ENCODE data around the gene DAZL. TPM values are rescaled to one million over a fixed set of nuclear protein-coding genes. Genes with fewer than 3 reads are reported as not detected.

Gene DAZL
- total RNA-seq, 1 experiment from 2014 or later, result 3.9 TPM

- no peak overlapping the region for H3K27ac Mint-ChIP-seq
- TF ChIP-seq TCF7 (CRISPR knock-in tag; IDR thresholded peaks at IDR 0.05; ENCODE audit: low read depth), result no peak
- no peak for TF ChIP-seq JAZF1 (CRISPR knock-in tag; IDR thresholded peaks at IDR 0.05)
- no peak for TF ChIP-seq E2F1 (CRISPR knock-in tag; IDR thresholded peaks at IDR 0.05)
- no peak for TF ChIP-seq ZNF416 (CRISPR knock-in tag; IDR thresholded peaks at IDR 0.05)
- TF ChIP-seq CREM (CRISPR knock-in tag; IDR thresholded peaks at IDR 0.05), result no peak
Measured at GRCh38 chr3:16538507-16538906, 66.7 kb downstream of the DAZL start.

GRCh38 chr3:16536996-16537395, 68.2 kb downstream of the DAZL start:
- ChIA-PET CTCF (interaction anchor here (1.0 to 2.2 kb wide), 2 partner anchors 20 to 247 kb away, joined by 3 to 11 read pairs; no protein-coding TSS in a partner anchor), POLR2A (no interaction called here)
- Mint-ChIP-seq H3K36me3 (no peaks in the 10 kb centered on the region), H3K27ac (peak overlapping the region; percentile 81), H3K4me3 (no peak overlapping the region), H3K4me1 (peaks cover 41% of the 10 kb centered on the region), H3K27me3 (ENCODE audit: low read depth) (no peaks in the 10 kb centered on the region), H3K9me3 (peaks cover 3% of the 10 kb centered on the region; the same call in 1 of the 2 replicates)
- ATAC-seq (no peak), DNase-seq (ENCODE audit: low spot score) (no peak)
- TF ChIP-seq ZNF423 (CRISPR knock-in tag; IDR thresholded peaks at IDR 0.05) (0 out of 2 replicates have a peak, but pooled peaks have one; percentile 5), E2F4 (CRISPR knock-in tag; IDR thresholded peaks at IDR 0.05; ENCODE audit: borderline replicate concordance, low read depth) (no peak), RELA (CRISPR knock-in tag; IDR thresholded peaks at IDR 0.05; ENCODE audit: borderline replicate concordance) (no peak)
- TF ChIP-seq, protein P1, sequence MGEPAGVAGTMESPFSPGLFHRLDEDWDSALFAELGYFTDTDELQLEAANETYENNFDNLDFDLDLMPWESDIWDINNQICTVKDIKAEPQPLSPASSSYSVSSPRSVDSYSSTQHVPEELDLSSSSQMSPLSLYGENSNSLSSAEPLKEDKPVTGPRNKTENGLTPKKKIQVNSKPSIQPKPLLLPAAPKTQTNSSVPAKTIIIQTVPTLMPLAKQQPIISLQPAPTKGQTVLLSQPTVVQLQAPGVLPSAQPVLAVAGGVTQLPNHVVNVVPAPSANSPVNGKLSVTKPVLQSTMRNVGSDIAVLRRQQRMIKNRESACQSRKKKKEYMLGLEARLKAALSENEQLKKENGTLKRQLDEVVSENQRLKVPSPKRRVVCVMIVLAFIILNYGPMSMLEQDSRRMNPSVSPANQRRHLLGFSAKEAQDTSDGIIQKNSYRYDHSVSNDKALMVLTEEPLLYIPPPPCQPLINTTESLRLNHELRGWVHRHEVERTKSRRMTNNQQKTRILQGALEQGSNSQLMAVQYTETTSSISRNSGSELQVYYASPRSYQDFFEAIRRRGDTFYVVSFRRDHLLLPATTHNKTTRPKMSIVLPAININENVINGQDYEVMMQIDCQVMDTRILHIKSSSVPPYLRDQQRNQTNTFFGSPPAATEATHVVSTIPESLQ (CRISPR knock-in tag; IDR thresholded peaks at IDR 0.05), result no peak

More at GRCh38 chr3:16538507-16538906, 66.7 kb downstream of the DAZL start:
- POLR2A ChIA-PET, result no interaction called here
- H3K27me3 Mint-ChIP-seq (ENCODE audit: low read depth), result no peaks in the 10 kb centered on the region
- no peak overlapping the region for H3K4me3 Mint-ChIP-seq
- ATAC-seq, result no peak
- H3K36me3 Mint-ChIP-seq, result no peaks in the 10 kb centered on the region
- CTCF ChIA-PET, result interaction anchor here (1.3 to 1.4 kb wide), 2 partner anchors 22 to 248 kb away, joined by 3 to 4 read pairs; no protein-coding TSS in a partner anchor
- H3K9me3 Mint-ChIP-seq, result peaks cover 3% of the 10 kb centered on the region; the same call in 1 of the 2 replicates
- H3K4me1 Mint-ChIP-seq, result peaks cover 36% of the 10 kb centered on the region
- no peak for DNase-seq (ENCODE audit: low spot score)

Other genes with a start within 250 kb of the DAZL start
- gene RFTN1, start 91.7 kb downstream of the DAZL start, total RNA-seq (2021), result 2.7 to 3.8 TPM (median 3.2 TPM) in 3 replicates